KOPT-K1 (cell line): Measurements from ENCODE around the gene HABP4.
"Not testable (repeated sequence)": the region's sequence is repeated elsewhere in the genome, so short reads cannot be mapped to it uniquely, and the experiment has no call there.

Source experiments
- H3K27ac ChIP-seq: fragments of 200-600 bp; sonication (generic); 2 replicates; pipeline ENCODE4 v1.5.1; 2016; ENCODE audit warnings: antibody characterized with exemption, mild to moderate bottlenecking, low read depth, low read length; ENCODE audit not compliant: poor library complexity, severe bottlenecking
- H3K36me3 ChIP-seq: fragments of 200-600 bp; sonication (generic); 2 replicates; pipeline ENCODE4 v1.5.1; 2017; ENCODE audit warnings: antibody characterized with exemption, mild to moderate bottlenecking, low read length, moderate library complexity; ENCODE audit not compliant: insufficient read depth
- H3K9me3 ChIP-seq: fragments of 200-600 bp; sonication (generic); 2 replicates; pipeline ENCODE4 v1.5.1; 2017; ENCODE audit warnings: antibody characterized with exemption, low read length, mild to moderate bottlenecking; ENCODE audit not compliant: insufficient read depth, poor library complexity, severe bottlenecking

HABP4 gene

GRCh38 chr9:96494215-96494800, 44.3 kb downstream of the HABP4 start:
- Histone ChIP-seq H3K9me3 (no peaks in the 10 kb centered on the region), H3K36me3 (no peaks in the 10 kb centered on the region), H3K27ac (no peak overlapping the region)

DNA sequence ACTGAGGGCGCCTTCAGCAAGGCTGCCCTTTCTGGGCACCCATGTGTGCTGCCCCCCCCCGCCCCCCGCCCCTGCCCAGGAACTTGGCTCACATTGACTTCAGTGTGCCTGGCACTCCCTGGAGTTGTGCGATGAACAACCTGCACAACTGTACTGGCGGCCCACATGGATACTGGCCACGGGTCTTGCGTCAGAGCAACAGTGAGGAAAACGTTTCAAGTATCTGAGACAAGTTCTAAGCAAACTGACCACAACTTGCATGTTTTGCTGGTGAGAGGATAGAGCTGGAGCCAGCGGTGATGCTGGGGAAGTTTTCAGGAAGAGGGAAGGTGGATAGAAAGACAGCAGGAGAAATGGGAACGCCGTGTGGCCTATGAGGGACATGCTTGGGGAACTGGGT, 45.4 kb downstream of the HABP4 start:
- Histone ChIP-seq H3K9me3 (no peaks in the 10 kb centered on the region), H3K36me3 (no peaks in the 10 kb centered on the region), H3K27ac (no peak overlapping the region)

DNA sequence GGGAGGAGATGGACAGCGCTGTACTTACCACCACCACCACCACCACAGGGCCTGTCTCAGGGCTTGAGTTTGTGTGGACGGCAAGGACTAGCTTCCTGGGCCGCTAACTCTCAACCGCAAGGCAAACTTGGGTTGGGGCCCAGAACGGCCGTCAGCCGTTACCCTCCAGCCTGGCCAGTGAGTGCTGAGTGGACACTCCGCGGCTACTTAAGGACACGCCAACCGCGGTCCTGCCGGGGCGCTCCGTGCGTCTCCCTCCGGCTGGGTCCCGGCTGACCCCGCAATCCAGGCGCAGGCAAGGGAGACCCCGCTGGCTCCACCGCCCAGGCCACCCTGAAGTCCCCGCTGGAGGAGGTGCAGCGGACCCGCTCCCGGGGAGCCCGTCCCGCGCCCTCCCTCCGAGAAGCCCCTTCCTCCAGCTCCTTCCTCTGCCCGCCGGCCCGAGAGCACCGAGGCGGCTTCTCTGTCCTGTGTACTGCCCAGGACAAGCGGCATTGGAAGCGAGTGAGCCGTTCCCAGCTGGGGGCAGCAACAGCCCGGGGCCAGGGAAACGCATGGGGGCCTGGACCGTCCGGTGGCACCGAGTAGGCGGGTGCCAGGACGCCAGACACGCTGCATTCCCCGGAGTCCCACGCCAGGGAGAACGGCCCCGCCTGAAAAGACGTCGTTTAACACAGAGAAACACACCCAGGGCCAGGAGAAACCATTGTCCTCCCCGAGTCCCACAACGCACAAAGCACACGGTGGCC, 46.6 kb downstream of the HABP4 start:
- Histone ChIP-seq H3K36me3 (no peaks in the 10 kb centered on the region), H3K9me3 (no peaks in the 10 kb centered on the region), H3K27ac (no peak overlapping the region)

GRCh38 chr9:96497117-96497399, 47.1 kb downstream of the HABP4 start:
- Histone ChIP-seq H3K9me3 (no peaks in the 10 kb centered on the region), H3K36me3 (no peaks in the 10 kb centered on the region), H3K27ac (no peak overlapping the region)

GRCh38 chr9:96498796-96499195, 48.8 kb downstream of the HABP4 start:
- Histone ChIP-seq H3K9me3 (no peaks in the 10 kb centered on the region), H3K36me3 (no peaks in the 10 kb centered on the region), H3K27ac (no peak overlapping the region)

GRCh38 chr9:96499257-96499656, 49.3 kb downstream of the HABP4 start:
- Histone ChIP-seq H3K9me3 (no peaks in the 10 kb centered on the region), H3K36me3 (no peaks in the 10 kb centered on the region), H3K27ac (no peak overlapping the region)

DNA sequence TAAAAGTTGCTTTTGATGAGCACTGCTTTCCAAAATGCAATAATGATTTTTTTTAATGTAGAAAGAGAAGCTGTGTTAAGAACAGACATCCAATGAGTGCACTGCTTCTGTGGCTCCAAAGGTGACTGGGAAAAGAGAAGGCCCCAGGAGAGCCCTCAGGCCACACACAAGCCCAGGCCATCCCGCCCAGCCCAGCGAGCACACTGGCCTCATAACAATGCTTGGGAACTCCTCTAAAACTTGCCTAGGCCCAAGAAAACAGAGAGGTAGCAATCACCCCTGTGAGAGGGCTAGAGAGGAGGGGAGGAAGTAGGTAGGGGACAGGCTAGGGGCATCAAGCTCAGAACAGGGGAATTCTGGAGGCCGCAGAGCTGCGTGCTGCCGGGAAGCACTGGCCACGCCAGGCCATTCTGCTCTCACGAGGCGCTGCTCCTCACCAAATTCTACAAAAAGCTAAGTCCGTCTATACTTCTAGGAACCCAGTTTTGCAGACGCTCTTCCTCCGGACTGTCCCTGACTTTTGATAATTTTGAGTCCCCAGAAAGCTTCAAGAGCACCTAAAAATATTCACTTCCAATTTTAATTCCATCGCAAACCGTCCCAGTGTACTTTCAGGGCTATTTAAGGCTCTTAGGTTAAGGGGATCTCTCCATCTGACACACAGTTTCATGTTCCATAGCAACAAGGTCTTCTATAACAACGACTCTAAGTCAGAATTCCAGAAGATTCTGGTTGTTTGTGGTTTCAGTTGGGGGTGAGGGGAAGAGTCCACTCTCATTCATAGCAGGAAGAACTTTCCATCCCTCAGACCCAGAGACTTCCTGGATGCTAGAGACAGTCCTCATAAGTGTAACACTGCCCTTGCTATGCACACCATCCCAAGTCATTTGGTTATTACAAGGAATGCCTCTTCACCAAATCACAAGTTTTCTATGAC, 51.0 kb downstream of the HABP4 start:
- no peaks in the 10 kb centered on the region for H3K36me3 ChIP-seq
- H3K9me3 ChIP-seq, result no peaks in the 10 kb centered on the region
- H3K27ac ChIP-seq, result no peak overlapping the region

GRCh38 chr9:96501633-96502538, 51.9 kb downstream of the HABP4 start:
- Histone ChIP-seq H3K36me3 (no peaks in the 10 kb centered on the region), H3K27ac (no peak overlapping the region), H3K9me3 (no peaks in the 10 kb centered on the region)

DNA sequence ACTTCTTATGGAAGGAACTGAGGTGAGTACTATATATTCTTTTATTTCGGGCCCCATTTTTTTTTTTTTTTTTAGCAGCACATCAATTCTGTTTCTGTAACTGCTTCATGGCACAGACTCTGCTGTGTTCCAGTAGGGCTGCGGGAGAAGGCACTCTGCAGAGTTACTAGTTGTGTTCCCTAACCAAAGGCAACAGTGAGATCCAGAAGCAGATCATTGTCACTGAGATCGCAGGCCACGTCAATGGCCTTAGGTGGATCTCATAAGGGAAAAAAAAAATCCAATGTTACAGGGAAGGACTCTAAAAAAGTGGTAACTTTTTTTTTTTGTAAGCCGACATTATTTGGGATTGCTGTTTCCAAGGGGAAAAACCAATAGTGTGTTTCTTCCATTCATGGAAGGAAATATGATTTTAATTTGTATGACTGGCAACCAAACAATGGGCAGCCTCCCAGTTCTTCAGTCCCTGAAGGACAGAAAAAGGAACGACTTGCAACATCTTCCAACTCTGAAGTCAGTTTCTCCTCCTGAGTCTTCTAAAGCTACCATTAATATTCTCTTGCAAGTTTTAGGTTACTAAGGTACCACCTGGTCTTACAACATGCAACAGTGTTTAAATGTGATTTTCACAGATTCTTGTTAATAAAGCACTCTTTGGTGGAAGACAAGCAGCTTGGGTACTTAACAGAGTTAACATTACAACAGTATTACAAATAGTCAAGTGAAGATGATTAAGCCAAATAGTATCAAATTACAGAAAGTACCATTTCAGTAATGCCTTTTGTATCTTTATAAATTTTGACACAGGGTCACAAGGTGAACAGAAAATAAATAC, 52.8 kb downstream of the HABP4 start:
- Histone ChIP-seq H3K27ac (no peak overlapping the region), H3K9me3 (no peaks in the 10 kb centered on the region), H3K36me3 (no peaks in the 10 kb centered on the region)

GRCh38 chr9:96503374-96503748, 53.4 kb downstream of the HABP4 start:
- not testable (repeated sequence) for H3K27ac ChIP-seq, H3K9me3 ChIP-seq, H3K36me3 ChIP-seq

- H3K36me3 ChIP-seq, result no peaks in the 10 kb centered on the region
- no peaks in the 10 kb centered on the region for H3K9me3 ChIP-seq
- no peak overlapping the region for H3K27ac ChIP-seq
Observed at GRCh38 chr9:96503918-96504317, 53.9 kb downstream of the HABP4 start.

- no peaks in the 10 kb centered on the region for H3K36me3 ChIP-seq
- H3K27ac ChIP-seq, result no peak overlapping the region
- H3K9me3 ChIP-seq, result no peaks in the 10 kb centered on the region
Observed at GRCh38 chr9:96505316-96505991, 55.5 kb downstream of the HABP4 start.

DNA sequence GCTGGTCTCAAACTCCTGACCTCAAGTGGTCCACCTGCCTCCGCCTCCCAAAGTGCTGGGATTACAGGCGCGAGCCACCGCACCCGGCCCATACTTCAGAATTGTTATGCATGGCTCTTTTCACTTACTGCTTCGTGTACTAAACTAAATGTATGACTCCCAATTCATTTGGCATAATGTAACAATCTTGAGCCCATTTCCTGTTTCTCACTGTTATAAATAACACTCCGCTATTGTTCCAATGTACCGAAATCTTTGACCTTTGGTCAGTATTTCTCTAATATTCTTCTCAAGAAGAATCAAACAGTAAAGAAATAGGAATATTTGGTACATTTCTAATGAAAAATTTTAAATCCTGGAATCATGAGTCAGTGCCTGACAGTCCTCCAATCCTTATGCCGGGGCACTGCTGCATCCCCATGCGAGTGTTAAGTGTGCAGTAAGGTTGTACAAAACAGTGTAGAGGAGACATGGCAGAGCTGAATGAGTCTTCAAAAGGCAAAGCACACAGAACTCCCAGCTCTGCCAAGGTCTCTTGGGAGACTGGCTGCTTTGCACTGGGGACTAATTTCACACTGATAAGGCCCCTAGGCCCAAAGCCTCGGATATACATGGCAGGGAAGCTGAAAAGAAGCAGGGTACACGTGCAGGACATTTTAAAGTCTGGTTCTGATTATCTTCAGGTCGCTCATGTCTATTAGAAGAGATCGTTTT, 58.4 kb downstream of the HABP4 start:
- Histone ChIP-seq H3K27ac (no peak overlapping the region), H3K36me3 (no peaks in the 10 kb centered on the region), H3K9me3 (no peaks in the 10 kb centered on the region)
